PC-9 (cell line): ENCODE results near the gene COPZ1.

ENCODE experiments used
- EZH2 ChIP-seq: fragments of 200-600 bp; sonication (generic); IDR thresholded peaks from 2 replicates; pipeline ENCODE4 v1.8.0; 2017; ENCODE audit warnings: antibody characterized with exemption, low read depth
- TF ChIP-seq, protein P1 (sequence below): fragments of 200-600 bp; sonication (generic); conservative IDR thresholded peaks from 2 replicates; pipeline ENCODE4 v1.6.1; 2017; ENCODE audit warnings: mixed run types, antibody characterized with exemption, mild to moderate bottlenecking, moderate library complexity

DNA sequence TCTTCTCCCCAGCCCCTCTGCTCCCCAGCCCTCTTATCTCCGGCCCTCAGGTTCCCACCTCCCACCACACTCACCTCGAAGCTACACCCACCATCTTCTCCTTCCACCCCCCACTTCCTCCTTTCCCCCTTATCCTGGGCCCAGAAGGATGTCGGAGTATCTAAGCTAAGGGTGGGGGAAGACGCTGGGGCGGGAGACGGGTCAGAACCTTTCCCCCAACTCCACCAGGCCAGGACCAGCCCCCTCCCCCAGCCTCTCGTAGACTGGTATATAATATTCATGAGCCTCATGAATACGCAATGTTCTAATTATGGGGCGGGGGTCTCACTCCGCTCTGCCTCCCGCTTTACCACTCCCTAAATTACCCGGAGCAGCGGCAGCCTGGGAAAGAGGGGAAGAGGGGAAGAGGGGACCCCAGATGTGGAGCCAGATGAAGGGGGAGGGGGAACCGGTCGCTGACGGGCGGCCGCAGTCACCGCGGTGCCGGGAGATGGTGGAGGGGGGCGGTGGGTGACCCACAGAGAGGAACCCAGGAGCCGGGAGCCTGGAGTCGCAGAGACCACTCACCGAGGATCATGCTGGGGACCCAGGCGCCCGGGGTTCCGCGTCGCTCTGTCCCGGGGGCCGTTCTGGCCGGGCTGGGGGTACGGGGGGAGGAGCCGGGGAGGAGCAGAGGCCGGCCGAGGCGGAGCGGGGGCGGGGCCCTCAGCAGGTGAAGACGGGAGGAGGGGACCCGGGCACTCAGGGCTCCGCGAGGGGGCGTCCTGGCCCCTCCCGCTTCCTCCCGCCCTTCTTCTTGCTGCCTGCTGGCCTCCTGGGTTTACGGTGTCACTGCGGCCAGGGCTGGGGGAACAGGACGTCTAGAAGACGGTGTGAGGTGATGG is 66.0 kb downstream of the COPZ1 start:
- TF ChIP-seq EZH2: no peak
- TF ChIP-seq, protein P1, sequence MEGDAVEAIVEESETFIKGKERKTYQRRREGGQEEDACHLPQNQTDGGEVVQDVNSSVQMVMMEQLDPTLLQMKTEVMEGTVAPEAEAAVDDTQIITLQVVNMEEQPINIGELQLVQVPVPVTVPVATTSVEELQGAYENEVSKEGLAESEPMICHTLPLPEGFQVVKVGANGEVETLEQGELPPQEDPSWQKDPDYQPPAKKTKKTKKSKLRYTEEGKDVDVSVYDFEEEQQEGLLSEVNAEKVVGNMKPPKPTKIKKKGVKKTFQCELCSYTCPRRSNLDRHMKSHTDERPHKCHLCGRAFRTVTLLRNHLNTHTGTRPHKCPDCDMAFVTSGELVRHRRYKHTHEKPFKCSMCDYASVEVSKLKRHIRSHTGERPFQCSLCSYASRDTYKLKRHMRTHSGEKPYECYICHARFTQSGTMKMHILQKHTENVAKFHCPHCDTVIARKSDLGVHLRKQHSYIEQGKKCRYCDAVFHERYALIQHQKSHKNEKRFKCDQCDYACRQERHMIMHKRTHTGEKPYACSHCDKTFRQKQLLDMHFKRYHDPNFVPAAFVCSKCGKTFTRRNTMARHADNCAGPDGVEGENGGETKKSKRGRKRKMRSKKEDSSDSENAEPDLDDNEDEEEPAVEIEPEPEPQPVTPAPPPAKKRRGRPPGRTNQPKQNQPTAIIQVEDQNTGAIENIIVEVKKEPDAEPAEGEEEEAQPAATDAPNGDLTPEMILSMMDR: no peak
